MCF 10A (cell line): ENCODE results near the gene GABRR3. TPM values are rescaled to one million over a fixed set of nuclear protein-coding genes. Genes with fewer than 3 reads are reported as not detected.

Experiments
- BruUV-seq: library from RNA; stranded (reverse); fragments of 400-500 nt; replicated peaks from 2 replicates; lab custom pipeline; 2021; lab: Mats Ljungman, UMichigan
- CTCF ChIA-PET: fragments of 300-600 bp; sonication (Branson Sonifier 250); formaldehyde crosslinking; extraction: SDS; loops from one replicate; lab custom pipeline; 2021; ENCODE audit warnings: antibody characterized with exemption, inconsistent platforms; lab: Yijun Ruan, JAX
- POLR2A ChIA-PET: fragments of 300-600, 350-650 bp; sonication (Branson Sonifier 250); formaldehyde crosslinking; extraction: SDS; loops from one replicate; lab custom pipeline; 2020; ENCODE audit warnings: antibody characterized with exemption, inconsistent platforms; lab: Yijun Ruan, JAX
- DNase-seq: peaks from one replicate; pipeline ENCODE4 v3.0.0-alpha.2; 2018; ENCODE audit not compliant: unreplicated experiment
- H3K27ac Mint-ChIP-seq: one replicate; pipeline ENCODE4 v1.8.0; 2022; ENCODE audit warnings: mild to moderate bottlenecking, low read depth, mixed read lengths; ENCODE audit not compliant: unreplicated experiment
- H3K27me3 Mint-ChIP-seq: one replicate; pipeline ENCODE4 v1.8.0; 2022; ENCODE audit warnings: mixed read lengths; ENCODE audit not compliant: insufficient read depth, unreplicated experiment
- H3K36me3 Mint-ChIP-seq: one replicate; pipeline ENCODE4 v1.8.0; 2022; ENCODE audit warnings: mild to moderate bottlenecking, moderate library complexity, mixed read lengths; ENCODE audit not compliant: insufficient read depth, unreplicated experiment
- H3K4me1 Mint-ChIP-seq: one replicate; pipeline ENCODE4 v1.8.0; 2022; ENCODE audit warnings: mixed read lengths; ENCODE audit not compliant: insufficient read depth, unreplicated experiment
- H3K4me3 Mint-ChIP-seq: one replicate; pipeline ENCODE4 v1.8.0; 2022; ENCODE audit warnings: mild to moderate bottlenecking, moderate library complexity, mixed read lengths; ENCODE audit not compliant: unreplicated experiment
- H3K9me3 Mint-ChIP-seq: one replicate; pipeline ENCODE4 v1.8.0; 2022; ENCODE audit warnings: mixed read lengths; ENCODE audit not compliant: unreplicated experiment
- intact Hi-C: fragments of 100-400 bp; cut with micrococcal nuclease; formaldehyde crosslinking; loops from 2 replicates; pipeline ENCODE4 v1.14.1; 2022
- total RNA-seq: library from RNA; stranded (reverse); gene quantifications from 2 replicates; pipeline ENCODE4 v1.2.3, GENCODE V29; 2022
- TF ChIP-seq, protein P1 (sequence below): fragments of 200-600 bp; IDR thresholded peaks from one replicate; pipeline ENCODE4 v1.8.0; 2022; ENCODE audit warnings: antibody characterized with exemption, mild to moderate bottlenecking; ENCODE audit not compliant: unreplicated experiment

GABRR3 gene
- total RNA-seq, 1 experiment from 2014 or later = not detected

DNA sequence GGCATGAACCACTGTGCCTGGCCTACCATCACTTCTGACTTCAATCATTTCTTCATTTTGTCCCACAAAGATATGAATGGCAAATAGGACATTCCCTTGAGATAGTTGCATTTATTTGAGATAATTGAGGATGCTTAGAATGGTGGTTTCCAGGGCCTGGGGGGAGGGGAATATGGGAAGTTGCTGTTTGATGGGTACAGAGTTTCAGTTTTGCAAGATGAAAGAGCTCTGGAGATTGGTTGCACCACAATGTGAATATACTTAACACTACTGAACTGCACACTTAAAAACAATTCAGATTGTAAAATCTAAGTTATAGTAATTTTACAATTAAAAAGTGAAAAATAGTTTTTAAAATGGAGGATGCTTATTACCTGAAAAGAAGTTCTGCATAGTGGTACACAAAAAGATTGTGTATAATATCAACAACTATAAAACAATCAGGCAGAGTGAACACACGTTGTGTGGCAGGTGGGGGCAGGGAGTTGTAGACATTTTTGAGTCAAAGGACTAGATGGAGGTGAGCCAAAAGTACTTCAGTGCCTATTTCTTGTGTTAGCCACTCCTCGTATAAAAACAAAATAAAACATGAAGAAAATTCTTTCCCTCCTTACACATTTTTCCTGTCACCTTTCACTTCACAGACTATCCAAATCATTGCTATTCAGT is 44.4 kb downstream of the GABRR3 start:
- POLR2A ChIA-PET = no interaction called here

DNA sequence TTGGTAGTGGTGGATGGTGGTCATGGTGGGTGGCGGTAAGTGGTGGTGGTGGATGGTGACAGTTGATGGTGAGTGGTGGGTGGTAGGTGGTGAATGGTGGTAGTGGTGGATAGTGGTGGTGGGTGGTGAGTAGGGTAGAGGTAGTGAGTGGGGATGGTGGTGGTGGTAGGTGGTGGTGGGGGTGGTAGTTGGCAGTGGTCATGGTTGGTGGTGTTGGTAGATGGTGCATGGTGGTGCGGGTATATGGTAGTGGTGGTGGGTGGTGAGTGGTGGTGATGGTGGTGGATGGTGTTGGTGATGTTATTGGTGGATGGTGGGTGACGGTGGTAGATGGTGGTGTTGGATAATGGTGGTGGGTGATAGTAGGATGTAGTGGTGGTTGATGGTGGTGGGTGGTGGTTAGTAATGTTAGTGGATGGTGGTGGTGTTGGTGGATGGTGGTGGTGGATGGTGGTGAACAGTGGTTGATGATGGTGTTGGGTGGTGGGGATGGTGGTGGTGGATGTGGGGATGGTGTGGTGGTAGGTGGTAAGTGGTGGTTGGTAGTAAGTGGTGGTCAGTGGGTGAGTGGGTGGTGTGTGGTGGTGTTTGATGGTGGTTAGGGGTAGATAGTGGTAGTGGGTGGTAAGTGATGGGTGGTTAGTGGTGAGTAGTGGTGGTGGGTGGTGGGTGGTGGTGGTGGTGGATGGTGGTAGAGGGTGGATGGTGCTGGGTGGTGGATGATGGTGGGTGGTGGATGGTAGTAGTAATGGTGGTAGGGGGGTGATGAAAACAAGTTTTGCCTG is 46.1 kb downstream of the GABRR3 start:
- Mint-ChIP-seq H3K27me3 (no peaks in the 10 kb centered on the region), H3K9me3 (no peaks in the 10 kb centered on the region), H3K27ac (no peak overlapping the region), H3K4me3 (no peak overlapping the region), H3K4me1 (peaks cover 8% of the 10 kb centered on the region), H3K36me3 (no peaks in the 10 kb centered on the region)
- TF ChIP-seq, protein P1, sequence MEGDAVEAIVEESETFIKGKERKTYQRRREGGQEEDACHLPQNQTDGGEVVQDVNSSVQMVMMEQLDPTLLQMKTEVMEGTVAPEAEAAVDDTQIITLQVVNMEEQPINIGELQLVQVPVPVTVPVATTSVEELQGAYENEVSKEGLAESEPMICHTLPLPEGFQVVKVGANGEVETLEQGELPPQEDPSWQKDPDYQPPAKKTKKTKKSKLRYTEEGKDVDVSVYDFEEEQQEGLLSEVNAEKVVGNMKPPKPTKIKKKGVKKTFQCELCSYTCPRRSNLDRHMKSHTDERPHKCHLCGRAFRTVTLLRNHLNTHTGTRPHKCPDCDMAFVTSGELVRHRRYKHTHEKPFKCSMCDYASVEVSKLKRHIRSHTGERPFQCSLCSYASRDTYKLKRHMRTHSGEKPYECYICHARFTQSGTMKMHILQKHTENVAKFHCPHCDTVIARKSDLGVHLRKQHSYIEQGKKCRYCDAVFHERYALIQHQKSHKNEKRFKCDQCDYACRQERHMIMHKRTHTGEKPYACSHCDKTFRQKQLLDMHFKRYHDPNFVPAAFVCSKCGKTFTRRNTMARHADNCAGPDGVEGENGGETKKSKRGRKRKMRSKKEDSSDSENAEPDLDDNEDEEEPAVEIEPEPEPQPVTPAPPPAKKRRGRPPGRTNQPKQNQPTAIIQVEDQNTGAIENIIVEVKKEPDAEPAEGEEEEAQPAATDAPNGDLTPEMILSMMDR = no peak
- no peak for DNase-seq
- CTCF ChIA-PET = no interaction called here
- POLR2A ChIA-PET = no interaction called here
- intact Hi-C loops = no loop called here
- no TSS peak for BruUV-seq

More for the DNA sequence above, 44.4 kb downstream of the GABRR3 start:
- H3K27me3 Mint-ChIP-seq = no peaks in the 10 kb centered on the region
- TF ChIP-seq, protein P1 = no peak
- CTCF ChIA-PET = interaction anchor here (0.7 to 1.0 kb wide), 2 partner anchors 21 to 1889 kb away, joined by 3 to 5 read pairs; no protein-coding TSS in a partner anchor
- no peak overlapping the region for H3K4me3 Mint-ChIP-seq
- intact Hi-C loops = no loop called here
- peaks cover 8% of the 10 kb centered on the region for H3K4me1 Mint-ChIP-seq
- no peaks in the 10 kb centered on the region for H3K36me3 Mint-ChIP-seq
- no peak for DNase-seq
- no TSS peak for BruUV-seq
- H3K9me3 Mint-ChIP-seq = no peaks in the 10 kb centered on the region
- no peak overlapping the region for H3K27ac Mint-ChIP-seq

DNA sequence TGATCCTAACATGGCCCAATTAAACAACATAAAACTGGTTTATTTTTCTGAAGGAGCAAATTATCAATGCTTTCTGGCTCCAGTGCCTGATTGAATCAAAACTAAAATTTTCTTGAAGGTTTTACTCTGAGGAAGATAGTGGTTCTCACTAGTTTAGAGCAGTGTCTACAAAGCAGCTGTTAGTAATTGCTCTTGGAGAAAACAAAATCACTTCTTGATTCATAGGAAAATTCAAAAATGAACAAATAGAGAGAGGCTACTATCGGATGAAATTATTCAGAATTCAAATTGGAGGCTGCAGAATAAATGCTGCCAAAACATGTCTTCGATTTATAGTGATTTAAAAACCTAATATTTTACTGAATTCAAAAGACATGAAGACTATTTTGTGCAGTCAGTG is 47.8 kb downstream of the GABRR3 start:
- H3K27me3 Mint-ChIP-seq = no peaks in the 10 kb centered on the region
- intact Hi-C loops = no loop called here
- BruUV-seq = no TSS peak
- H3K27ac Mint-ChIP-seq = no peak overlapping the region
- H3K36me3 Mint-ChIP-seq = no peaks in the 10 kb centered on the region
- TF ChIP-seq, protein P1 = no peak
- no peak overlapping the region for H3K4me3 Mint-ChIP-seq
- ChIA-PET POLR2A (no interaction called here), CTCF (interaction anchor here (0.7 kb wide), 1 partner anchor 13 kb away, joined by 3 read pairs; no protein-coding TSS in a partner anchor)
- no peaks in the 10 kb centered on the region for H3K9me3 Mint-ChIP-seq
- H3K4me1 Mint-ChIP-seq = peaks cover 8% of the 10 kb centered on the region
- DNase-seq = no peak

DNA sequence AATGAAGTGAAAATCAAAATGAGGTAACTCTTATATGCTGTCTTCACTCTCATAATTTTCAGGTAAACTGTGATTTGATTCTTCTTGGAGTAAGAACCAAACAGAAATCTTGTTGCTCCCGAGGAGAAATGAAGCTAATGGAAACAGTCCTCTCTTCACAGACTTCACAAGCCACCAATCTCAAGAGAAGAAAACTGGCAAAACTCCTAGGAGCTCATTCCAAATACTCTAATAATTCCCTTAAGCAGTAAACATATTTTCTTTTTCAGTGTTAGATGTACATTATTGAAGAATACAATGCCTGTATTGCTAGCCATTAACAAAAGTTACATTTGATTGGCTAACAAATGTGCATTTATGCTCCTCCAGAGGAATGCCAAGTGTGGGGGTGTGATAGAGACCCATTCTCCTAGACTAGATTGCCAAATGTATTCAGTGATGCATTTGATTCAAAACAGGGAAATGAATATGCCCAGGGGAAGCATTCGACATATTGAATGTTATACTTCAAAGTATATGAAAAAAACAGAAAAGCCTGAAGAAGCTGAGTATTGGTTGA is 51.1 kb downstream of the GABRR3 start:
- H3K9me3 Mint-ChIP-seq = no peaks in the 10 kb centered on the region
- POLR2A ChIA-PET = interaction anchor here (0.8 kb wide), 1 partner anchor 12 kb away, joined by 4 read pairs; no protein-coding TSS in a partner anchor
- no TSS peak for BruUV-seq

More for the DNA sequence above, 51.1 kb downstream of the GABRR3 start:
- intact Hi-C loops = no loop called here
- no peaks in the 10 kb centered on the region for H3K36me3 Mint-ChIP-seq
- DNase-seq = no peak
- H3K4me1 Mint-ChIP-seq = no peaks in the 10 kb centered on the region
- no peak overlapping the region for H3K4me3 Mint-ChIP-seq
- no peak overlapping the region for H3K27ac Mint-ChIP-seq
- H3K27me3 Mint-ChIP-seq = no peaks in the 10 kb centered on the region
- CTCF ChIA-PET = interaction anchor here (1.6 kb wide), 1 partner anchor 10 kb away, joined by 3 read pairs; no protein-coding TSS in a partner anchor
- TF ChIP-seq, protein P1 = no peak
